Loucy (cell line): Measurements from ENCODE around the gene CBX8.
A peak's percentile ranks its signal among the peaks of the same experiment; 100 is the strongest.

Experiments used
- EZH2phosphoT487 ChIP-seq: fragments of 200-600 bp; IDR thresholded peaks from 2 replicates; pipeline ENCODE4 v1.6.1; 2018; ENCODE audit warnings: antibody characterized with exemption, mild to moderate bottlenecking, moderate library complexity, borderline replicate concordance
- TF ChIP-seq, protein P1 (sequence below): fragments of 200-600 bp; sonication (generic); conservative IDR thresholded peaks from 2 replicates; pipeline ENCODE4 v1.5.1; 2014; ENCODE audit warnings: mild to moderate bottlenecking, antibody characterized with exemption, low read length

GRCh38 chr17:79839356-79840268 is 42.7 kb upstream of the CBX8 start, which contains the start of gene CBX4:
- TF ChIP-seq, protein P1, sequence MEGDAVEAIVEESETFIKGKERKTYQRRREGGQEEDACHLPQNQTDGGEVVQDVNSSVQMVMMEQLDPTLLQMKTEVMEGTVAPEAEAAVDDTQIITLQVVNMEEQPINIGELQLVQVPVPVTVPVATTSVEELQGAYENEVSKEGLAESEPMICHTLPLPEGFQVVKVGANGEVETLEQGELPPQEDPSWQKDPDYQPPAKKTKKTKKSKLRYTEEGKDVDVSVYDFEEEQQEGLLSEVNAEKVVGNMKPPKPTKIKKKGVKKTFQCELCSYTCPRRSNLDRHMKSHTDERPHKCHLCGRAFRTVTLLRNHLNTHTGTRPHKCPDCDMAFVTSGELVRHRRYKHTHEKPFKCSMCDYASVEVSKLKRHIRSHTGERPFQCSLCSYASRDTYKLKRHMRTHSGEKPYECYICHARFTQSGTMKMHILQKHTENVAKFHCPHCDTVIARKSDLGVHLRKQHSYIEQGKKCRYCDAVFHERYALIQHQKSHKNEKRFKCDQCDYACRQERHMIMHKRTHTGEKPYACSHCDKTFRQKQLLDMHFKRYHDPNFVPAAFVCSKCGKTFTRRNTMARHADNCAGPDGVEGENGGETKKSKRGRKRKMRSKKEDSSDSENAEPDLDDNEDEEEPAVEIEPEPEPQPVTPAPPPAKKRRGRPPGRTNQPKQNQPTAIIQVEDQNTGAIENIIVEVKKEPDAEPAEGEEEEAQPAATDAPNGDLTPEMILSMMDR: peak; percentile 67
- TF ChIP-seq EZH2phosphoT487: no peak
